Activated CD4-positive, alpha-beta memory T cell treated with anti-CD3 and anti-CD28 coated beads, Interleukin-2, amount 10 ng/mL, durations not matched to agents 7 days and 5 days (primary cell): ENCODE data around the gene GATAD2A. TPM values are rescaled to one million over a fixed set of nuclear protein-coding genes. Genes with fewer than 3 reads are reported as not detected.

Source experiments
- CTCF ChIA-PET: fragments of 350-600 bp; sonication (Branson Sonifier 250); formaldehyde crosslinking; loops from one replicate; lab custom pipeline; 2021; ENCODE audit warnings: antibody characterized with exemption, inconsistent platforms; lab: Charles Lee
- POLR2A ChIA-PET: fragments of 350-600 bp; sonication (Branson Sonifier 250); formaldehyde crosslinking; loops from one replicate; lab custom pipeline; 2021; ENCODE audit warnings: antibody characterized with exemption; lab: Charles Lee
- DNase-seq: peaks from one replicate; pipeline ENCODE4 v3.0.0-alpha.2; 2020
- H3K27ac Mint-ChIP-seq: one replicate; pipeline ENCODE4 v1.8.0; 2021; ENCODE audit warnings: mild to moderate bottlenecking, mixed read lengths
- H3K27me3 Mint-ChIP-seq: one replicate; pipeline ENCODE4 v1.8.0; 2021; ENCODE audit warnings: mixed read lengths
- H3K36me3 Mint-ChIP-seq: one replicate; pipeline ENCODE4 v1.8.0; 2021; ENCODE audit warnings: low read depth, mixed read lengths
- H3K4me1 Mint-ChIP-seq: one replicate; pipeline ENCODE4 v1.8.0; 2021; ENCODE audit warnings: mixed read lengths
- H3K4me3 Mint-ChIP-seq: one replicate; pipeline ENCODE4 v1.8.0; 2021; ENCODE audit warnings: mild to moderate bottlenecking, mixed read lengths
- H3K9me3 Mint-ChIP-seq: one replicate; pipeline ENCODE4 v1.8.0; 2021; ENCODE audit warnings: mixed read lengths
- total RNA-seq, 2 experiments: library from RNA; stranded (reverse); gene quantifications; one replicate each; pipeline ENCODE4 v1.2.3, GENCODE V29; 2021

The GATAD2A gene, protein sequence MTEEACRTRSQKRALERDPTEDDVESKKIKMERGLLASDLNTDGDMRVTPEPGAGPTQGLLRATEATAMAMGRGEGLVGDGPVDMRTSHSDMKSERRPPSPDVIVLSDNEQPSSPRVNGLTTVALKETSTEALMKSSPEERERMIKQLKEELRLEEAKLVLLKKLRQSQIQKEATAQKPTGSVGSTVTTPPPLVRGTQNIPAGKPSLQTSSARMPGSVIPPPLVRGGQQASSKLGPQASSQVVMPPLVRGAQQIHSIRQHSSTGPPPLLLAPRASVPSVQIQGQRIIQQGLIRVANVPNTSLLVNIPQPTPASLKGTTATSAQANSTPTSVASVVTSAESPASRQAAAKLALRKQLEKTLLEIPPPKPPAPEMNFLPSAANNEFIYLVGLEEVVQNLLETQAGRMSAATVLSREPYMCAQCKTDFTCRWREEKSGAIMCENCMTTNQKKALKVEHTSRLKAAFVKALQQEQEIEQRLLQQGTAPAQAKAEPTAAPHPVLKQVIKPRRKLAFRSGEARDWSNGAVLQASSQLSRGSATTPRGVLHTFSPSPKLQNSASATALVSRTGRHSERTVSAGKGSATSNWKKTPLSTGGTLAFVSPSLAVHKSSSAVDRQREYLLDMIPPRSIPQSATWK
- total RNA-seq, result 100 to 1,000 TPM; 109 to 113 TPM

DNA sequence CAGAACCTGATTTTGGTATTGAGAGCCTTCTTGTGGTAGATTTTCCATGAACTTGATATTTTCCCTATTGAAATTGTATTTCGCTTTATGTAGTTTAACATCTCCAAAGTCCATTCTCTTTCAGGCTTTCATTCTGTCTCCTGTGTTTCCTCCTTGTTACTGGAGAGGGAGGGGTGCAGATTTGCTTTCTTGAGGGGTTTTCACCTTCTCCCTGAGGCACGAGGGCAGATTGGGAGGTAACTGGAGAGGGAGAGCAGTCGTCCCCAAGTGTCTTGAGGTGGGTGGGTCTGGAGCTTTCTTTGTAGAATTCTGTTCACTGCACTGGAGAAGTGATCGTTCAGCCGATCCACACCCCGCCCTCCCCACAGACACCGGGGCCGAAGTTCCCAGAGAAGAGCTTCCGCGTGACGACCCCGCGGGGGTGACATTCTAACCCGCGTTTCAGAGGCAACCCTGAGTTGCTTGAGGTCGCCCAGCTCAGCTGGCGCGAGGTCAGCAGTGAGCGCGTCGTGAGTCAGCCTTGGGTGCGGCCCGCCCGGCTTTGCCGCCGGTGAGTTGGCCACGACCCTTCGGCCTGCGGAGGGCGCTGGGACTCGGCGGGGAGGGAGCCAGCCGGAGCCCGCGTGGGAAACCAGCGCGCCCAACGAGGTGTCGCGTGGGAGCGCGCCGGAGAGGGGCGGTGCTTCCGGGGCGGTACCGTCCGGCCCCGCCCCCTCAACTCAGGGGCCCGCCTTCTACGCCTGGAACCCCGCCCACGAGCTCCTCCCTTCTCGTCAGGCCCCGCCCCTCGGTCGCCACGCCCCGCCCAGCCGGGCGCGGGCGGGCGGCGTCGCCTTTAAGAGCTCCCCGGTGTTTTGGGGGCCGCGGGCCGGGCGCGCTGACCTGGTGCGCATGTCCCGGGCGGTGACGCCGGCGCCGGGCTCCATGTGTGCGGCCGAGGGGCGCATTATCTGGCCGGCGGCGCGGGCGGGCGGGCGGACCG lies at the start of gene GATAD2A:
Gene GATAD2A (plus strand): TSS at position 797 of the 982 bp plus-strand sequence. CDS start 59,671 bp downstream, outside the sequence.
- Mint-ChIP-seq H3K36me3 (peaks cover 18% of the 10 kb centered on the region), H3K27ac (peak within 1 kb of the TSS; percentile 88), H3K4me3 (peak within 1 kb of the TSS; percentile 91), H3K9me3 (no peaks in the 10 kb centered on the region), H3K27me3 (no peaks in the 10 kb centered on the region), H3K4me1 (peaks cover 64% of the 10 kb centered on the region)
- ChIA-PET POLR2A (interaction anchor here (0.7 to 4.6 kb wide), 15 partner anchors 9 to 263 kb away, joined by 3 to 50 read pairs (median 6); partner anchors contain the start of genes NDUFA13 and ZNF101), CTCF (interaction anchor here (0.6 to 5.5 kb wide), 18 partner anchors 11 to 212 kb away, joined by 3 to 33 read pairs (median 4); partner anchors contain the start of genes NDUFA13 and NR2C2AP)
- DNase-seq, result peak; percentile 91

- Mint-ChIP-seq H3K4me1 (peaks cover 21% of the 10 kb centered on the region), H3K27me3 (no peaks in the 10 kb centered on the region), H3K27ac (no peak overlapping the region), H3K4me3 (no peak overlapping the region), H3K9me3 (no peaks in the 10 kb centered on the region), H3K36me3 (peaks cover 26% of the 10 kb centered on the region)
- no peak for DNase-seq
- ChIA-PET POLR2A (interaction anchor here (1.1 kb wide), 1 partner anchor 133 kb away, joined by 3 read pairs; no protein-coding TSS in a partner anchor), CTCF (no interaction called here)
Observed at GRCh38 chr19:19356500-19356899, 49.0 kb upstream of the GATAD2A start.

- Mint-ChIP-seq H3K36me3 (peaks cover 24% of the 10 kb centered on the region), H3K4me1 (peaks cover 24% of the 10 kb centered on the region), H3K27ac (no peak overlapping the region), H3K27me3 (no peaks in the 10 kb centered on the region), H3K4me3 (no peak overlapping the region), H3K9me3 (no peaks in the 10 kb centered on the region)
- ChIA-PET POLR2A (interaction anchor here (1.1 kb wide), 1 partner anchor 132 kb away, joined by 3 read pairs; no protein-coding TSS in a partner anchor), CTCF (no interaction called here)
- DNase-seq, result no peak
Observed at GRCh38 chr19:19356901-19357566, 48.4 kb upstream of the GATAD2A start.

- H3K4me3 Mint-ChIP-seq, result no peak overlapping the region
- POLR2A ChIA-PET, result interaction anchor here (1.0 to 7.9 kb wide), 3 partner anchors 129 to 540 kb away, joined by 3 to 79 read pairs (median 5); partner anchors contain the start of genes NDUFA13 and TSSK6
- no peaks in the 10 kb centered on the region for H3K27me3 Mint-ChIP-seq
- peak; percentile 79 for DNase-seq
- no peaks in the 10 kb centered on the region for H3K9me3 Mint-ChIP-seq
- H3K27ac Mint-ChIP-seq, result peak overlapping the region; percentile 14
- H3K36me3 Mint-ChIP-seq, result peaks cover 7% of the 10 kb centered on the region
- CTCF ChIA-PET, result interaction anchor here (0.7 to 10.8 kb wide), 8 partner anchors 9 to 197 kb away, joined by 3 to 155 read pairs (median 4); no protein-coding TSS in a partner anchor
- H3K4me1 Mint-ChIP-seq, result peaks cover 31% of the 10 kb centered on the region
Observed at GRCh38 chr19:19361075-19361594, 44.3 kb upstream of the GATAD2A start.

DNA sequence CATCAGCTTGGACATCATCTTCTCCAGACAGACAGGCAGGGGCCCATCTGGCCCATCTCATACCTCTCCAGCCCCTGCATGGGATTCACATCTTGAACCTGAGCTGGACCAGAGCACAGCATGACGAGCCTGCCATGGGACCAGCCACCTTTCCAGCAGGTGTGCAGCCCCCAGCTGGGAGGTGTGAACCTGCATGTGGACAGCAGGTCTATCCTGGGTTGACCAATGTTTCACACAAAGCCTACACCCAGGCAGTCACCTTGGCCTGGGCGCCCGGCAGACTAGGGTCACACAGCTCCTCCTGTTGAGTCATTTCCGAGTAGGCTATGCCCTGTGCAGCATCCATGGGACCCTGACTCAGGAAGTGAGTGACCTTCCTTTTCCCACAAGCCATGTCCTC lies 43.4 kb upstream of the GATAD2A start:
- H3K9me3 Mint-ChIP-seq, result no peaks in the 10 kb centered on the region
- ChIA-PET POLR2A (interaction anchor here (1.0 to 7.9 kb wide), 2 partner anchors 128 to 154 kb away, joined by 5 to 79 read pairs; partner anchors contain the start of genes NDUFA13 and TSSK6), CTCF (interaction anchor here (0.7 to 10.8 kb wide), 6 partner anchors 11 to 198 kb away, joined by 3 to 155 read pairs (median 4); no protein-coding TSS in a partner anchor)
- no peak overlapping the region for H3K4me3 Mint-ChIP-seq
- H3K27me3 Mint-ChIP-seq, result no peaks in the 10 kb centered on the region
- peaks cover 7% of the 10 kb centered on the region for H3K36me3 Mint-ChIP-seq
- DNase-seq, result no peak
- no peak overlapping the region for H3K27ac Mint-ChIP-seq
- peaks cover 39% of the 10 kb centered on the region for H3K4me1 Mint-ChIP-seq

DNA sequence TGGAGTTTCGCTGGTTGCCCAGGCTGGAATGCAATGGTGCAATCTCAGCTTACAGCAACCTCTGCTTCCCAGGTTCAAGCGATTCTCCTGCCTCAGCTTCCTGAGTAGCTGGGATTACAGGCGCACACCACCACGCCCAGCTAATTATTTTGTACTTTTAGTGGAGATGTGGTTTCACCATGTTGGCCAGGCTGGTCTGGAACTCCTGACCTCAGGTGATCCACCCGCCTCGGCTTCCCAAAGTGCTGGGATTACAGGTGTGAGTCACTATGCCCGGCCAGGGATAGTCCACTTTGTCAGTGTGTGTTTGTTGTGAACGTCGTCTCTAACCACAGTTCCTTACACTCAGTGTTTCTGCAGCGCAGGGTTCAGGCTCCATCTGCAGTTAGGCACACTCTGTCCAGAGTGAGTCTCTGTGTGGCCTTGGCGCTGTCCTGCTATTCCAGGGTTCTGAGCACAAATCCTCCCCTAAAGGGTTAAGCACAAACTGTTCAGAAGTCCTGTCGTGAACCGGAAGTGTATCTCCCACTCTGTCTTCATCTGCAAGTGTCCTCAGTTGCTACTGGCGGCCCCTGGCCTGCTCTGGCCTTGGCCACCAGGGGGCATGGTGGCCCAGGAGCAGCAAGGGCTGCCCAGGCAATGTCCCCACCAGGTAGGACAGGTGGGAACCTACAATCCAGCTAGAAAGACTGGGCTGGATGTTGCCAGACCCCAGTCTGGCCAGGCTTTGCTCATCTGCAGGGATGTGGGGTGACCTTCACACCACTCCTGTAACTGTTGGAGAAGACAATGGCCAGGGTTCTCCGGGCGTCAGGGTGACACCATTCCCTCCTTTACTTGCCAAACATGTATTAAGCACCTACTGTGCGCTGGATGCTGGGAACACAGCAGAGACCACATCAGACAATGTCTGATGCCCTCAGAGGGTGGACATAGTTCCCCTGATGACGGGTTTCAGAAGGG lies 38.8 kb upstream of the GATAD2A start:
- peaks cover 19% of the 10 kb centered on the region for H3K4me1 Mint-ChIP-seq
- H3K4me3 Mint-ChIP-seq, result peak overlapping the region; percentile 17
- DNase-seq, result peak; percentile 81
- H3K9me3 Mint-ChIP-seq, result no peaks in the 10 kb centered on the region
- CTCF ChIA-PET, result interaction anchor here (0.6 to 10.8 kb wide), 6 partner anchors 19 to 124 kb away, joined by 3 to 155 read pairs (median 7); partner anchors contain the start of gene GATAD2A
- H3K36me3 Mint-ChIP-seq, result no peaks in the 10 kb centered on the region
- H3K27ac Mint-ChIP-seq, result peak overlapping the region; percentile 61
- H3K27me3 Mint-ChIP-seq, result no peaks in the 10 kb centered on the region
- POLR2A ChIA-PET, result interaction anchor here (0.8 to 7.9 kb wide), 3 partner anchors 110 to 127 kb away, joined by 3 to 79 read pairs (median 5); no protein-coding TSS in a partner anchor

DNA sequence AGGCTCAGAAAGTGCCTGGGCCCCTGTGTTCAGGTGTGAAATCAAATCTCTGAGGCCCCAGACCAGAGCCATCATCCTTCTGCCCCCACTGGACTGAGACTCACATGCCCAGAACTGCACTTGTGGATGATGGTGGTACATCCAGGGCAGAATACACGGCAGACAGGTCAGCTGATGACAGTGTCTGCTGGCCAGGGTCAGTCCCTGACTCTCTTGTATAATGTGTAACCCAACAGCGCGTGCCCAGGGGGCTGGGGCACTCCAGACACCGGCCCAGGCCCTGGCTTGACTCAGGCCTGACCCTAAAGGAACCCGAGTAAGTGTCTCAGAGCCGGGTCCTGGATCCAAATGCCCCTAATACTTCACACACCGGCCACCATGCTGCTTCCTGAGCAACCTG lies 37.4 kb upstream of the GATAD2A start:
- Mint-ChIP-seq H3K27ac (no peak overlapping the region), H3K9me3 (no peaks in the 10 kb centered on the region), H3K36me3 (no peaks in the 10 kb centered on the region), H3K4me1 (peaks cover 24% of the 10 kb centered on the region), H3K4me3 (no peak overlapping the region), H3K27me3 (no peaks in the 10 kb centered on the region)
- ChIA-PET POLR2A (interaction anchor here (7.9 kb wide), 1 partner anchor 122 kb away, joined by 79 read pairs; no protein-coding TSS in a partner anchor), CTCF (interaction anchor here (1.3 to 10.8 kb wide), 3 partner anchors 108 to 123 kb away, joined by 4 to 155 read pairs (median 5); no protein-coding TSS in a partner anchor)
- no peak for DNase-seq

- no peak for DNase-seq
- no peak overlapping the region for H3K4me3 Mint-ChIP-seq
- no peaks in the 10 kb centered on the region for H3K36me3 Mint-ChIP-seq
- H3K27ac Mint-ChIP-seq, result no peak overlapping the region
- no peaks in the 10 kb centered on the region for H3K9me3 Mint-ChIP-seq
- peaks cover 22% of the 10 kb centered on the region for H3K4me1 Mint-ChIP-seq
- ChIA-PET POLR2A (interaction anchor here (1.1 to 1.4 kb wide), 2 partner anchors 9 to 14 kb away, joined by 3 read pairs; no protein-coding TSS in a partner anchor), CTCF (interaction anchor here (1.0 to 10.8 kb wide), 2 partner anchors 11 to 120 kb away, joined by 4 to 155 read pairs; no protein-coding TSS in a partner anchor)
- no peaks in the 10 kb centered on the region for H3K27me3 Mint-ChIP-seq
Observed at GRCh38 chr19:19371059-19371458, 34.4 kb upstream of the GATAD2A start.

GRCh38 chr19:19372656-19373416 lies 32.6 kb upstream of the GATAD2A start:
- DNase-seq, result peak; percentile 67
- Mint-ChIP-seq H3K4me1 (peaks cover 14% of the 10 kb centered on the region), H3K36me3 (no peaks in the 10 kb centered on the region), H3K4me3 (peak overlapping the region; percentile 19), H3K9me3 (no peaks in the 10 kb centered on the region), H3K27me3 (no peaks in the 10 kb centered on the region), H3K27ac (peak overlapping the region; percentile 92)
- ChIA-PET CTCF (interaction anchor here (0.7 to 1.9 kb wide), 6 partner anchors 8 to 801 kb away, joined by 3 to 13 read pairs (median 4); partner anchors contain the start of gene GATAD2A), POLR2A (interaction anchor here (0.6 to 3.6 kb wide), 15 partner anchors 8 to 801 kb away, joined by 3 to 27 read pairs (median 4); partner anchors contain the start of genes BORCS8, GATAD2A, RFXANK and TSSK6)
